NB4 (cell line): Measurements from ENCODE around the gene BAZ1A.

Experiments
- POLR2A ChIP-seq: IDR thresholded peaks from 2 replicates; pipeline ENCODE4 v1.6.1; 2011; ENCODE audit warnings: mild to moderate bottlenecking; ENCODE audit not compliant: insufficient read length; ENCODE audit errors: extremely low read depth
- TF ChIP-seq, protein P1 (sequence below): IDR thresholded peaks from one replicate; pipeline ENCODE4 v1.5.1; 2012; ENCODE audit warnings: low read depth, low read length
- TF ChIP-seq, protein P2 (sequence below): IDR thresholded peaks from 2 replicates; pipeline ENCODE4 v1.6.1; 2011; ENCODE audit warnings: low read depth, low read length

DNA sequence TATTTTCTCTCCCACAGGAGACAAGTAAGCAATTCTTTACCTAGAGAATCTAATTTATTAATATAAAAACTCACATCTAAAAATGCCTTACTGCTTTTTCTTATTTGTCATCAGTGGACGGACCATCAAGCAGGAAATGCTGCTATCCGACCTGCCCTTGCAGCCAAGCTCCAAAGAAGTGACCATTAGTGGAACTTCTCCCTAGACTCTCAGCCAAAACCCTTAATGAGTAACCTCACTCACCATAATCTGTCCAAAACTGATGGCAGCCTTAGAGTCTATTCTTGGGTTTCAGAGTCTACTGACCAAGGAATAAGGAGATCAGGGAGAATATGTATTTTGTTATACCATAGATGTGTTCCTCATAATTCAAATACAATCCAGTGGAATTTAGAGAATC is 99.8 kb downstream of the BAZ1A start:
- TF ChIP-seq, protein P1, sequence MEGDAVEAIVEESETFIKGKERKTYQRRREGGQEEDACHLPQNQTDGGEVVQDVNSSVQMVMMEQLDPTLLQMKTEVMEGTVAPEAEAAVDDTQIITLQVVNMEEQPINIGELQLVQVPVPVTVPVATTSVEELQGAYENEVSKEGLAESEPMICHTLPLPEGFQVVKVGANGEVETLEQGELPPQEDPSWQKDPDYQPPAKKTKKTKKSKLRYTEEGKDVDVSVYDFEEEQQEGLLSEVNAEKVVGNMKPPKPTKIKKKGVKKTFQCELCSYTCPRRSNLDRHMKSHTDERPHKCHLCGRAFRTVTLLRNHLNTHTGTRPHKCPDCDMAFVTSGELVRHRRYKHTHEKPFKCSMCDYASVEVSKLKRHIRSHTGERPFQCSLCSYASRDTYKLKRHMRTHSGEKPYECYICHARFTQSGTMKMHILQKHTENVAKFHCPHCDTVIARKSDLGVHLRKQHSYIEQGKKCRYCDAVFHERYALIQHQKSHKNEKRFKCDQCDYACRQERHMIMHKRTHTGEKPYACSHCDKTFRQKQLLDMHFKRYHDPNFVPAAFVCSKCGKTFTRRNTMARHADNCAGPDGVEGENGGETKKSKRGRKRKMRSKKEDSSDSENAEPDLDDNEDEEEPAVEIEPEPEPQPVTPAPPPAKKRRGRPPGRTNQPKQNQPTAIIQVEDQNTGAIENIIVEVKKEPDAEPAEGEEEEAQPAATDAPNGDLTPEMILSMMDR: no peak
- no peak for TF ChIP-seq POLR2A
- TF ChIP-seq, protein P2, sequence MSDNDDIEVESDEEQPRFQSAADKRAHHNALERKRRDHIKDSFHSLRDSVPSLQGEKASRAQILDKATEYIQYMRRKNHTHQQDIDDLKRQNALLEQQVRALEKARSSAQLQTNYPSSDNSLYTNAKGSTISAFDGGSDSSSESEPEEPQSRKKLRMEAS: no peak
